Neural progenitor cell (in vitro differentiated cells): ENCODE data around the gene PINK1.

ENCODE experiments used
- CTCF ChIP-seq: fragments of 200-600 bp; sonication (generic); IDR thresholded peaks from 2 replicates; pipeline ENCODE4 v1.5.1; 2017; ENCODE audit warnings: antibody characterized with exemption, mild to moderate bottlenecking
- EZH2 ChIP-seq: fragments of 200-600 bp; sonication (generic); IDR thresholded peaks from 2 replicates; pipeline ENCODE4 v1.6.1; 2017; ENCODE audit warnings: antibody characterized with exemption, mild to moderate bottlenecking, moderate library complexity
- EZH2phosphoT487 ChIP-seq: fragments of 200-600 bp; sonication (generic); IDR thresholded peaks from 2 replicates; pipeline ENCODE4 v1.6.1; 2017; ENCODE audit warnings: antibody characterized with exemption

- TF ChIP-seq CTCF, result no peak
- TF ChIP-seq EZH2, result no peak
- no peak for TF ChIP-seq EZH2phosphoT487
These were observed 19.0 kb downstream of the PINK1 start for GRCh38 chr1:20652300-20652699.
